Medulla oblongata (tissue), 1 donor: ENCODE data around the gene FBN1.

ENCODE experiments used
- DNase-seq: peaks from one replicate; pipeline ENCODE4 v3.0.0-alpha.2; 2015; ENCODE audit errors: extremely low spot score

FBN1 gene

DNA sequence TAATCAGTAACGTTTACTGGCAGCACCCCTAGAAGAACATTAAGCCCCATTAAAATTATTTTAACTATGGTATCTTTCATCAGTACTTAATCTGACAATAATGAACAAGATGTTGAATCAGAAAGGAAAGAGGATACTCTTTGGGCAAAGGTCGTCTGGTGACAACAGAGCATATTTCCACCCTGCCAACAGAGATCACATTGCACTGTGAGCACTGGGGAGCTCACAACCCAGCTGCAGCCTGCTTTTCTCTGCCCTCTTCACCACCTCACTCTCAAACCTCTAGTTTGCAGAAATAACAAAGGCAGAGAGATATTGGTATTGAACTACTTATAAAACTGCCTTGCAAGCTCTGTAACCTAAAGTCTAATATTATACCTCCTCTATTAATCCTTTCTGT, 130.0 kb downstream of the FBN1 start:
- DNase-seq: peak; percentile 27

GRCh38 chr15:48514103-48514816, 131.2 kb downstream of the FBN1 start:
- no peak for DNase-seq

DNA sequence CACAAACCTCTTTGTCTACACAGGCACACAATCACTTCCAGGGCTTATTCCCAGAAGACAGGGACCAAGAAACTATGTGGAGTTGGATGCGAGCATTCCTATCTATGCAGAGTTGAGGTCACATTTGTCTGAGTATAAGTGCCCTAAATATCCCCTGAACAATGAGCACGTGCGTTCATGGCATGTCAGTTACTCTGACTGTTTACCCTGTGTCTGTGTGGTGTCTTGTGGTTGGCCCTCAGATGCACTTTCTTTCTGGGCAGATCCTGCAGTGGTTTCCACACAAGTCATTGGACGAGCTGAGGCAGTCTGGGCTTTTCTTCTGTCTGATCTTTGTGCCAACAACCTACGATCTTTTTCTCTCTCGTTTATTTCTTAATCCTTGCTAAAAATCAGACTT, 134.5 kb downstream of the FBN1 start:
- peak; percentile 43 for DNase-seq

DNA sequence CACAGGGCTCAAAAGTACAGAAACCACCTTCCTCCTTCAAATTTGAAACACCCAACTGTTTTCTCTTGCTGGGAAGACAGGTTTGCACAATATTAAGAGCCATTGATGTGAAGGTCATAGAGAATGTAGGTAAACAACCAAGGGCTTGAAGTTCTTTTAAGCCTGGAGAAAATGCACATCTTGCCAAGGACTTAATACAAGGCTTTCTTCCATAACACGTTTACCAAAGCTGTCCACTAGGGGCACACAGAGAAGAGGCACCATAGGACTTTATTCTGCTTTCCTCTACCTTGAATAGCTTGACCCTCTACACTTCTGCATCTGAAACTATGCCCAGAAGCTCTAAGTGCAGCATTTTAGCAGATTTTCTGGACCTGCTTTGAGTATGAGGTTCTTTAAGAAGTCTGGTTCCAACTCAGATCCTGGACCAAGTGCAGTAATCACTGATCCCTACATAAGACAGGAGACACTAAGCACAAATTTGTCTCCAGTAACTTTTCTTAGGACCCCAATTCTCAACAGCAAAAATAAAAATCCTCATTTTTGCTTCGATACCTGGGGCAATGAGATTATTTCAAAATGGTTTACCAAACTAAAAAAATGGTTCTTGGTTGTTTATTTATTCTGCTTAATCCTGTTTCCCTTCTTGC, 138.0 kb downstream of the FBN1 start:
- peak; percentile 61 for DNase-seq

DNA sequence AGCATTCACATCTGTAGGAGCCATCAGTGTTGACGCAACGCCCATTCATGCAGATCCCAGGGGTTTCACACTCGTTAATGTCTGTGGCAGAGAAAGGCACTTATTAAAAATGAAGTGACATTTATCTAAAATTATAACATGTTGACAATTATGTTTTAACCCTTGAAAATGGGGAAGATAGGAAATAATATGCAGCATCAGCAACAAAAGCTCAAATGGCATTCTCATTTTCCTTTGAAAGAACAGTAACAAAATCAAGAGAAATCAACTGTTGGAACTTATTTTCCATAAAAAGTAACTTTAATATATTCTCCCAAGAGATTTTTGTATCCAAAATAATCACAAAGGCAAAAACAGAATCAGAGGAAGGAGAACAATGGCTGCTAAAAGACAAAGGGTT, 140.4 kb downstream of the FBN1 start:
- DNase-seq: no peak

DNA sequence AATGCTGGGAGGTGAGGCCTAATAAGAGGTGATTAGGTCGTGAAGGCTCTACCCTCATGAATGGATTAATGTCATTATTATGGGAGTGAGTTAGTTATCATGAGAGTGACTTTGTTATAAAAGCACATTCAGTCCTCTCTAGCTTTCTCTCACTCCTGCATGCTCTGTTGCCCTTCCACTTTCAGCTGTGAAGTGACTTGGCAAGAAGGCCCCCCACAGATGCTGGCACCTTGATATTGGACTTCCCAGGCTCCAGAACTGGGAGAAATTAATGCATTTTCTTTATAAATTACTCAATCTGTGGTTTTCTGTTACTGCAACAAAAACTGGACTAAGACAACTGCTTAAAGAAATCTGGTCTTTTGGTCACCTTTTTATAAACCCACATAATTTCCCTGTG, 144.3 kb downstream of the FBN1 start:
- no peak for DNase-seq

DNA sequence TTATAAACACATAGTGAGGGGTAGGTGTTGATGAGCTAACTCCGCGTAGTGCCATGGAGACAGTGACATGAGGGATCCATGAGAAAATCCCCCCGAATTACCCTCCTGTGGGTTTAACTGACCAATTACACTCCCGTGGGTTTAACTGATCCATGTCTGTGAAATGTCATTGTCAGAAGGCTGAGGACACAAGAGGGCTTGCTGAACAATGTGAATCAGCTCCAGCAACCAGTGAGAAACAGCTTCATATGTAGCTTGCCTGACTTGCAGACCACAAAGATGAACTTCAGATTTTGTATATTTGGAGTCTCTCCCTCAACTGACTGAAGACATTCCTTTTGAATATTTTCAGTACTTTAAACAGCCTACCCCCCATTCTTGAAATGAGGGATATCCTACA, 144.9 kb downstream of the FBN1 start:
- DNase-seq: no peak

GRCh38 chr15:48499978-48500377, 145.5 kb downstream of the FBN1 start:
- no peak for DNase-seq

- no peak for DNase-seq
These were observed 146.7 kb downstream of the FBN1 start for GRCh38 chr15:48498828-48499227.

DNA sequence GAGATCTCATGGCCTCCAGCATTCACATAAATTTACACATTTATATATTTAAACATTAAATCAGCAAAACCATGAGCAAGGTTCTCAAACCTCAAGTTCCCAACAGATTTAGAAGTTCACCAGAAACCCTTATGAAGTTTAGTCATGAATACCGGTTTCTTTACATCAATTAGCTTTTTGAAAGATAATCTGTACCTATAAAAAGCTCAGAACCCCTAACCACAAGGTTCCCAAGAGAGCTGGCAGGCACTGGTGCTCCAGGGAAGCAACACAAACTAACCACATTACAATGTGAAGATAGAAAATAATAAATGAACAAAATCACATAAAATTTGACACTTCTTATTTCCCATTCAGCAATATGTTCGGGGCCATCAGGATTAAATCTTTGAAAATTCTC, 150.9 kb downstream of the FBN1 start:
- DNase-seq: no peak

DNA sequence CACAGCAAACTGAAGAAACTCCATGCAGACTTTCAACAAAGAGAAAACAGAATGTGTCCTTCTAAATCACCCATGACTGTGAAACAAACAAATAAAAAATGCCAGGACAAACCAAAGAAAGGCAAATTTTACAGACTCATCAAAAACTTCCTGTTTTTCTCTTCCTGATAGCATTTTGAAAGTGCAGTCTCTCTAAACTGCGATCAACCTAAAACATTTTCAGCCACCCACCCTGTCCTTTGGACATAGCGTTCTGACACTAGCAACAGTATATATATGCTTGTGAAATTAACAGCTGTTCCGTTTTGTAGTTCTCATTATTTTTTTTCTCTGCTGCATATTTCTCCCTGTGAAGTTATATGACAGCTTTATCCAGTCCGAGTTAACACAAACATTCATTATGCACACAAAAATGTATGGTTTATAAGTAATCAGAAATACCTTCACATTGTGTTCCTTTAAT, 151.7 kb downstream of the FBN1 start:
- no peak for DNase-seq

GRCh38 chr15:48493084-48493762, 152.3 kb downstream of the FBN1 start:
- no peak for DNase-seq

DNA sequence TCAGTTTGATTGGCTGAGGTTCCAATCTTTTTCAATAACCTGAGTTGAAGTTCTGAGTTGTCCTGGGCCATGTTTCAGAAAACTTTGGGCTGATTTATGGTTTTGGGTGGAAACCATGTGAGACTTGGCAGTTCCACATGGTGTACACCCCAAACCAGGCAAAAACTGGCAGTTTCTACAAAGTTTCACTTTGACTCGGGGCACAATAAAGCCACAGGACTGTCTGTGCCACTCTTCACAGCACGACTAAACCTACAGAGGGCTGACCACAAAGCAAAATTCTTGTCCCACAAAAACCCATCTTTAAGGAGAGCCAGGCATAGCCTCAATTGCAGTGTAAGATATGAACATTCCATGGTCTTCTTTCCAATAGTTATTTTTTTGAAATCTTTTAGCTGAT, 159.3 kb downstream of the FBN1 start:
- DNase-seq: peak; percentile 27

GRCh38 chr15:48481802-48482201, 163.7 kb downstream of the FBN1 start:
- no peak for DNase-seq

- DNase-seq: peak; percentile 9
These were observed 165.8 kb downstream of the FBN1 start for GRCh38 chr15:48479751-48480150.

- DNase-seq: peak; percentile 17
These were observed 166.9 kb downstream of the FBN1 start for GRCh38 chr15:48478581-48478980.

DNA sequence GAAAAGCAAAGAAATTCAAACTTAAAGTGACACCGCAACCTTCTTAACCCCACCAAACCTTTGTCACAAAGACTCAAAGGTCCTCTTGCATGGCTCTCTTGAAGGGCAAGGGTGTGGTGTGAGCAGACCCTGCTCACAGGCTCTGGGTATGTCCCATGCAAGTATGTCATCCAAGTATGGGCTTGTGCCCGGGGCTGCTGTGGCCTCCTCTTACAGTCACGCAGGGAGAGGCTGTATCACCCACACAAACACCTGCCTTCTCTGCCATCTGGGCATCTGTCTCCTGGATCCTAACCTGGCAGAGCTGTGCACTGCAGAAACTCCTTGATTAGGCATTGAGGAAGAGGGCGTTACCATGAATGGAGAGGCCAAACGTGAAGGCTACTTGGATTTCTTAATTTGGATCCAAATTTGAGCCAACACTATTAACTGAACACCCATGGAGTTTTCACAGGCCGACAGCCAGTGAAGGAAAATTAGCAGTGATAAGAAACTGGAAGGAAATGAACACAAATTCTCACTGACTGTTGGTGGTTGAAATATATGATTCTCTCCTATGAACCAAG, 167.6 kb downstream of the FBN1 start:
- no peak for DNase-seq

GRCh38 chr15:48475600-48476395, 169.7 kb downstream of the FBN1 start:
- no peak for DNase-seq

GRCh38 chr15:48473667-48474066, 171.8 kb downstream of the FBN1 start:
- DNase-seq: no peak

- DNase-seq: no peak
These were observed 172.8 kb downstream of the FBN1 start for GRCh38 chr15:48472756-48473155.

DNA sequence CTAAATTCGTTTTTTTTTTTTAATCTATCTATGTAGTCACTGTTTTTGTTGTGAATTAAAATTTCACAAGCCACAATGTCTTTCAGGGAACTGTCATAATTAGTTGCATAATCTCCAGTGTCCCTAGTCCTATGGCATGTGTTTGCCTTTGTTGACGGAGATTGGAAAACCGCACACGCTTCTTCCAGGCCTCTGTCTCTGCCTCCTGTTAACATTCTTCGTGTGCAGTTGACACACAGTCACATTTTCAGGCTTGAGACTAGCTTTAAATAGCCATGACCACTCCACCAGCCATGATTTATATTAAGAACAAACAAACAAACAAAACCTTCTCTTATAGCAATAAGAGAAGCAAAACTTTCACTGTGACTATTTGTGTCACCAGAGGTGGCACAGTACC, 174.4 kb downstream of the FBN1 start:
- DNase-seq: no peak

DNA sequence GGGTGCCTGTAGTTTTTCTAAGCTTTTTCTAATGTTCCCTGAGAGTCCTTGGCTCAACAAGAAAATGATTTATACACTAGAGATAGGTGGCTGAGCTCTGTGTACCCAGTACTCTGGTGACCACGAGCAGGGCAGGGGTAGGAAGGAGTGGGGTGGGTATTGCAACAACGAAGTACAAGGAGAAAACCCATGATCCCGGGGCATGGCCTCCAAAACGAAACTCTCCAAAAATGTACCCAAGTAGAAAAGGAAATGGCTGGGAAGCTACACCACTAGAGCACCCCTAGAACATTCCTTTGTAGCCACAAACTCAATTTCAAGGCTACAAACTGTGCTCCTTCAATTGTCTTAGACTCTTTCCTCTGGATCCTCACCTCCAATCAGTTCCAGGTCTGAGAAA, 175.4 kb downstream of the FBN1 start:
- no peak for DNase-seq
